CD4-positive, CD25-positive, alpha-beta regulatory T cell (primary cell): ENCODE data around the gene OSR1. TPM values are rescaled to one million over a fixed set of nuclear protein-coding genes. Genes with fewer than 3 reads are reported as not detected.
"Not testable (repeated sequence)": the region's sequence is repeated elsewhere in the genome, so short reads cannot be mapped to it uniquely, and the experiment has no call there.

Source experiments
- ATAC-seq, 2 donors: fragments of 150-1000 bp; cut with Tn5 transposase; one replicate each; pipeline ENCODE4 v1.10.0; 2021; ENCODE audit warnings: low read depth in 2 of 2, moderate number of reproducible peaks in 2 of 2, moderate library complexity in 1 of 2
- DNase-seq, 3 donors: peaks; one replicate each; pipeline versions ENCODE4 v3.0.0 to v3.0.0-alpha.2; 2012 to 2022; ENCODE audit warnings: mixed read lengths in 1 of 3
- H3K27ac ChIP-seq: one replicate; pipeline ENCODE4 v1.7.0; 2013; ENCODE audit warnings: mild to moderate bottlenecking, low read length; ENCODE audit not compliant: insufficient read depth, poor library complexity, severe bottlenecking
- H3K27me3 ChIP-seq: one replicate; pipeline ENCODE4 v1.7.0; 2013; ENCODE audit warnings: low read length; ENCODE audit not compliant: control insufficient read depth, insufficient read depth
- H3K36me3 ChIP-seq: one replicate; pipeline ENCODE4 v1.7.0; 2013; ENCODE audit warnings: mild to moderate bottlenecking, low read length, moderate library complexity; ENCODE audit not compliant: control insufficient read depth, insufficient read depth
- H3K4me1 ChIP-seq: 2 replicates; pipeline ENCODE4 v1.7.0; 2013; ENCODE audit warnings: mild to moderate bottlenecking, low read length; ENCODE audit not compliant: insufficient read depth, control insufficient read depth, poor library complexity, severe bottlenecking
- H3K4me3 ChIP-seq: one replicate; pipeline ENCODE4 v1.7.0; 2013; ENCODE audit warnings: low read depth, mild to moderate bottlenecking, low read length, moderate library complexity
- H3K9me3 ChIP-seq, 2 experiments: 1 replicate in 1 of 2; 2 replicates in 1 of 2; pipeline ENCODE4 v1.7.0; 2013; ENCODE audit warnings: low read length in 2 of 2, mild to moderate bottlenecking in 1 of 2, moderate library complexity in 1 of 2; ENCODE audit not compliant: control insufficient read depth in 2 of 2
- H3K27ac Mint-ChIP-seq, 3 donors: one replicate each; pipeline ENCODE4 v1.8.0; 2020 to 2022; ENCODE audit warnings: mild to moderate bottlenecking in 3 of 3, mixed read lengths in 3 of 3, moderate library complexity in 2 of 3
- H3K27me3 Mint-ChIP-seq: one replicate; pipeline ENCODE4 v1.8.0; 2022; ENCODE audit warnings: mild to moderate bottlenecking, mixed read lengths
- H3K36me3 Mint-ChIP-seq: one replicate; pipeline ENCODE4 v1.8.0; 2020; ENCODE audit warnings: mixed read lengths
- H3K4me1 Mint-ChIP-seq, 4 donors: one replicate each; pipeline ENCODE4 v1.8.0; 2020 to 2022; ENCODE audit warnings: mixed read lengths in 4 of 4, mild to moderate bottlenecking in 1 of 4
- H3K4me3 Mint-ChIP-seq, 4 donors: one replicate each; pipeline ENCODE4 v1.8.0; 2020 to 2022; ENCODE audit warnings: mild to moderate bottlenecking in 4 of 4, mixed read lengths in 4 of 4, moderate library complexity in 3 of 4
- H3K9me3 Mint-ChIP-seq, 7 donors: one replicate each; pipeline ENCODE4 v1.8.0; 2020 to 2022; ENCODE audit warnings: mixed read lengths in 7 of 7, mild to moderate bottlenecking in 3 of 7, moderate library complexity in 2 of 7
- polyA plus RNA-seq, 4 donors: library from polyadenylated mRNA; unstranded; fragments of 300-500 nt; fragmentation: Illumina TruSeq; gene quantifications; one replicate each; pipeline ENCODE4 v1.2.3, GENCODE V29; 2021
- total RNA-seq: library from RNA; stranded (reverse); gene quantifications from one replicate; pipeline ENCODE4 v1.2.3, GENCODE V29; 2022

Gene OSR1
- total and polyA plus RNA-seq, 5 donors from 2014 or later, result not detected

GRCh38 chr2:19312949-19313348 lies 45.5 kb downstream of the OSR1 start:
- no peak for DNase-seq

GRCh38 chr2:19306065-19306464 lies 52.4 kb downstream of the OSR1 start:
- not testable (repeated sequence) for H3K27me3 Mint-ChIP-seq, H3K27ac ChIP-seq, H3K36me3 Mint-ChIP-seq, H3K36me3 ChIP-seq, H3K27me3 ChIP-seq, H3K9me3 Mint-ChIP-seq, H3K4me3 ChIP-seq, H3K9me3 ChIP-seq, H3K4me3 Mint-ChIP-seq, H3K4me1 Mint-ChIP-seq, H3K27ac Mint-ChIP-seq, DNase-seq, ATAC-seq, H3K4me1 ChIP-seq

More at GRCh38 chr2:19312949-19313348, 45.5 kb downstream of the OSR1 start:
- H3K9me3 ChIP-seq, result no peaks in the 10 kb centered on the region
- H3K36me3 Mint-ChIP-seq, result peaks cover 7% of the 10 kb centered on the region
- H3K4me1 ChIP-seq, result no peaks in the 10 kb centered on the region
- H3K27me3 ChIP-seq, result no peaks in the 10 kb centered on the region
- H3K36me3 ChIP-seq, result no peaks in the 10 kb centered on the region
- H3K27ac ChIP-seq, result no peak overlapping the region
- ATAC-seq, result no peak
- no peak overlapping the region for H3K27ac Mint-ChIP-seq
- H3K4me1 Mint-ChIP-seq, result no peaks in the 10 kb centered on the region
- no peaks in the 10 kb centered on the region for H3K27me3 Mint-ChIP-seq
- no peak overlapping the region for H3K4me3 ChIP-seq
- no peak overlapping the region for H3K4me3 Mint-ChIP-seq
- H3K9me3 Mint-ChIP-seq, result peaks cover 0 to 2% (median 0%) of the 10 kb centered on the region in 7 donors

- H3K36me3 Mint-ChIP-seq, H3K4me1 Mint-ChIP-seq, DNase-seq, ATAC-seq, H3K27me3 ChIP-seq, H3K27ac Mint-ChIP-seq, H3K4me1 ChIP-seq, H3K4me3 ChIP-seq, H3K4me3 Mint-ChIP-seq, H3K27me3 Mint-ChIP-seq, H3K27ac ChIP-seq, H3K36me3 ChIP-seq, H3K9me3 Mint-ChIP-seq, H3K9me3 ChIP-seq: not testable (repeated sequence)
Measured at GRCh38 chr2:19305400-19306055, 52.9 kb downstream of the OSR1 start.

GRCh38 chr2:19301706-19302105 lies 56.7 kb downstream of the OSR1 start:
- no peaks in the 10 kb centered on the region for H3K36me3 Mint-ChIP-seq
- no peaks in the 10 kb centered on the region for H3K4me1 Mint-ChIP-seq
- no peak for DNase-seq
- Histone ChIP-seq H3K9me3 (no peaks in the 10 kb centered on the region), H3K4me1 (no peaks in the 10 kb centered on the region), H3K36me3 (no peaks in the 10 kb centered on the region), H3K4me3 (no peak overlapping the region), H3K27ac (no peak overlapping the region), H3K27me3 (no peaks in the 10 kb centered on the region)
- peaks cover 0 to 3% (median 0%) of the 10 kb centered on the region in 7 donors for H3K9me3 Mint-ChIP-seq
- no peak overlapping the region for H3K4me3 Mint-ChIP-seq
- H3K27ac Mint-ChIP-seq, result no peak overlapping the region
- no peaks in the 10 kb centered on the region for H3K27me3 Mint-ChIP-seq
- ATAC-seq, result no peak
